H1 (cell line): ENCODE data around the gene MORC4. TPM values are rescaled to one million over a fixed set of nuclear protein-coding genes. Genes with fewer than 3 reads are reported as not detected.

Source experiments
- CTCF ChIA-PET: fragments of 300-600 bp; sonication (Branson Sonifier 250); formaldehyde crosslinking; loops from one replicate; lab custom pipeline; 2021; ENCODE audit not compliant: partially characterized antibody; lab: Charles Lee
- POLR2A ChIA-PET: fragments of 300-600 bp; sonication (Branson Sonifier 250); formaldehyde crosslinking; loops from one replicate; lab custom pipeline; 2021; ENCODE audit warnings: inconsistent platforms; ENCODE audit not compliant: partially characterized antibody; lab: Charles Lee
- DNase-seq, 2 experiments: peaks; one replicate each; pipeline versions ENCODE4 v3.0.0 to v3.0.0-alpha.2; 2010 to 2022; ENCODE audit warnings: low spot score in 2 of 2, low read depth in 1 of 2, mixed read lengths in 1 of 2
- FAIRE-seq: peaks from 2 replicates; lab custom pipeline; 2011; peaks lifted over from hg19 to GRCh38; lab: Jason Lieb, UNC
- H2AFZ ChIP-seq: 2 replicates; pipeline ENCODE4 v1.8.1; 2012; ENCODE audit warnings: low read length, inconsistent platforms
- H2AK5ac ChIP-seq: 2 replicates; pipeline ENCODE4 v1.6.1; 2013; ENCODE audit warnings: low read depth, low read length
- H2BK120ac ChIP-seq: replicated peaks from 2 replicates; pipeline ENCODE3; 2013; ENCODE audit warnings: low read depth, low read length, inconsistent platforms
- H2BK12ac ChIP-seq: 2 replicates; pipeline ENCODE4 v1.6.1; 2013; ENCODE audit warnings: low read depth, low read length
- H2BK15ac ChIP-seq: 2 replicates; pipeline ENCODE4 v1.6.1; 2013; ENCODE audit warnings: low read length
- H2BK20ac ChIP-seq: 2 replicates; pipeline ENCODE4 v1.6.1; 2013; ENCODE audit warnings: low read length
- H2BK5ac ChIP-seq: 2 replicates; pipeline ENCODE4 v1.6.1; 2013; ENCODE audit warnings: low read depth, low read length
- H3K14ac ChIP-seq: 2 replicates; pipeline ENCODE4 v1.6.1; 2013; ENCODE audit warnings: inconsistent platforms; ENCODE audit not compliant: insufficient read length
- H3K18ac ChIP-seq: 2 replicates; pipeline ENCODE4 v1.6.1; 2013; ENCODE audit warnings: low read length; ENCODE audit errors: extremely low read depth
- H3K23ac ChIP-seq: 2 replicates; pipeline ENCODE4 v1.6.1; 2013; ENCODE audit warnings: inconsistent platforms; ENCODE audit not compliant: insufficient read length
- H3K23me2 ChIP-seq: 2 replicates; pipeline ENCODE4 v1.6.1; 2013; ENCODE audit warnings: low read depth, low read length
- H3K27ac ChIP-seq: 2 replicates; pipeline ENCODE4 v1.6.1; 2011; ENCODE audit warnings: low read depth, low read length, inconsistent platforms
- H3K27me3 ChIP-seq, 4 experiments: replicated peaks in 1 of 4; 1 replicate in 1 of 4; 2 replicates in 3 of 4; pipeline versions ENCODE4 v1.6.1 to v1.8.1; 2011 to 2013; ENCODE audit warnings: low read length in 3 of 4, mild to moderate bottlenecking in 3 of 4, inconsistent platforms in 2 of 4, mixed read lengths in 2 of 4, moderate library complexity in 1 of 4; ENCODE audit not compliant: control insufficient read depth in 3 of 4, insufficient read depth in 3 of 4; ENCODE audit errors: extremely low read depth in 1 of 4
- H3K36me3 ChIP-seq, 4 experiments: 2 replicates each; pipeline versions ENCODE4 v1.6.1 to v1.8.1; 2011 to 2013; ENCODE audit warnings: mild to moderate bottlenecking in 4 of 4, low read length in 3 of 4, moderate library complexity in 2 of 4, control low read depth in 1 of 4, inconsistent platforms in 1 of 4; ENCODE audit not compliant: insufficient read depth in 4 of 4, control insufficient read depth in 2 of 4
- H3K4ac ChIP-seq: replicated peaks from 2 replicates; pipeline ENCODE3; 2013; ENCODE audit warnings: low read length, low read depth, mixed read lengths, inconsistent platforms; ENCODE audit not compliant: insufficient read length
- H3K4me1 ChIP-seq, 4 experiments: replicated peaks in 1 of 4; 1 replicate in 1 of 4; 2 replicates in 3 of 4; pipeline versions ENCODE4 v1.6.1 to v1.8.1; 2011 to 2013; ENCODE audit warnings: low read length in 3 of 4, inconsistent platforms in 2 of 4, mixed read lengths in 1 of 4; ENCODE audit not compliant: insufficient read depth in 4 of 4, control insufficient read depth in 3 of 4
- H3K4me2 ChIP-seq, 2 experiments: 2 replicates each; pipeline versions ENCODE4 v1.6.1 to v1.8.1; 2011 to 2013; ENCODE audit warnings: low read depth in 2 of 2, low read length in 2 of 2, control low read depth in 1 of 2, inconsistent platforms in 1 of 2, mild to moderate bottlenecking in 1 of 2; ENCODE audit not compliant: insufficient read depth in 1 of 2
- H3K4me3 ChIP-seq, 4 experiments: fragments of 200-600, 300-600 bp in 1 of 4; sonication (generic), shearing (Covaris generic), sonication (Bioruptor Twin) in 1 of 4; 2 replicates each; pipeline versions ENCODE4 v1.5.1 to v1.8.1; 2011 to 2016; ENCODE audit warnings: low read length in 4 of 4, low read depth in 3 of 4, control low read depth in 2 of 4, inconsistent platforms in 2 of 4, mild to moderate bottlenecking in 2 of 4, mixed read lengths in 1 of 4, moderate library complexity in 1 of 4; ENCODE audit not compliant: insufficient read depth in 2 of 4; ENCODE audit errors: extremely low read depth in 1 of 4
- H3K56ac ChIP-seq: replicated peaks from 2 replicates; pipeline ENCODE3; 2013; ENCODE audit warnings: low read depth, mild to moderate bottlenecking, mixed read lengths, low read length, inconsistent platforms; ENCODE audit not compliant: insufficient read length
- H3K79me1 ChIP-seq: 2 replicates; pipeline ENCODE4 v1.6.1; 2013; ENCODE audit warnings: low read depth, low read length, control low read depth
- H3K79me2 ChIP-seq, 2 experiments: 2 replicates each; pipeline versions ENCODE4 v1.6.1 to v1.8.1; 2012 to 2013; ENCODE audit warnings: low read length in 2 of 2, mild to moderate bottlenecking in 2 of 2, inconsistent platforms in 1 of 2; ENCODE audit not compliant: insufficient read depth in 2 of 2, control insufficient read depth in 1 of 2
- H3K9ac ChIP-seq, 4 experiments: replicated peaks in 1 of 4; 1 replicate in 1 of 4; 2 replicates in 3 of 4; pipeline versions ENCODE4 v1.6.1 to v1.8.1; 2011 to 2013; ENCODE audit warnings: low read depth in 3 of 4, low read length in 3 of 4, control low read depth in 2 of 4, mild to moderate bottlenecking in 2 of 4, moderate library complexity in 2 of 4, inconsistent platforms in 1 of 4; ENCODE audit errors: extremely low read depth in 1 of 4
- H3K9me3 ChIP-seq, 2 experiments: 2 replicates each; pipeline versions ENCODE4 v1.6.1 to v1.8.1; 2012 to 2013; ENCODE audit warnings: mild to moderate bottlenecking in 2 of 2, moderate library complexity in 2 of 2, control low read depth in 1 of 2, inconsistent platforms in 1 of 2, low read depth in 1 of 2, low read length in 1 of 2, mixed read lengths in 1 of 2; ENCODE audit not compliant: insufficient read depth in 2 of 2
- H4K20me1 ChIP-seq, 2 experiments: replicated peaks in 1 of 2; 2 replicates each; pipeline versions ENCODE3 to v1.8.1; 2011 to 2013; ENCODE audit warnings: inconsistent platforms in 2 of 2, low read length in 2 of 2, mild to moderate bottlenecking in 1 of 2; ENCODE audit not compliant: insufficient read depth in 2 of 2, control insufficient read depth in 1 of 2
- H4K5ac ChIP-seq: 2 replicates; pipeline ENCODE4 v1.6.1; 2013; ENCODE audit warnings: low read length, low read depth, mixed read lengths, inconsistent platforms; ENCODE audit not compliant: insufficient read length
- H4K8ac ChIP-seq: 2 replicates; pipeline ENCODE4 v1.8.0; 2013; ENCODE audit warnings: mild to moderate bottlenecking, moderate library complexity, low read length, inconsistent platforms; ENCODE audit not compliant: insufficient read depth; ENCODE audit errors: extremely low read depth
- H4K91ac ChIP-seq: replicated peaks from 2 replicates; pipeline ENCODE3; 2013; ENCODE audit warnings: low read length, mixed read lengths, inconsistent platforms; ENCODE audit not compliant: insufficient read length
- CTBP2 ChIP-seq: IDR thresholded peaks from 2 replicates; pipeline ENCODE4 v1.7.0; 2011; ENCODE audit warnings: borderline replicate concordance, mild to moderate bottlenecking, moderate library complexity, mixed read lengths, low read length; ENCODE audit not compliant: insufficient read depth, insufficient read length
- KDM4A ChIP-seq: IDR thresholded peaks from one replicate; pipeline ENCODE4 v1.7.1; 2012; ENCODE audit warnings: low read depth, mild to moderate bottlenecking, moderate library complexity, low read length, inconsistent platforms; ENCODE audit not compliant: severe bottlenecking
- MAFK ChIP-seq: IDR thresholded peaks from 2 replicates; pipeline ENCODE4 v1.6.1; 2012; ENCODE audit warnings: low read depth, mild to moderate bottlenecking, improper control_type of control experiment, low read length
- NANOG ChIP-seq: IDR thresholded peaks from 2 replicates; pipeline ENCODE4 v1.6.1; 2011; ENCODE audit warnings: low read length, low read depth, mild to moderate bottlenecking, inconsistent platforms; ENCODE audit not compliant: insufficient read depth, poor library complexity, severe bottlenecking
- NRF1 ChIP-seq: IDR thresholded peaks from 2 replicates; pipeline ENCODE4 v1.6.1; 2011; ENCODE audit warnings: mild to moderate bottlenecking, low read depth, low read length, improper control_type of control experiment
- RAD21 ChIP-seq, 2 experiments: IDR thresholded peaks in 1 of 2; conservative IDR thresholded peaks in 1 of 2; 2 replicates each; pipeline ENCODE4 v1.6.1; 2011; ENCODE audit warnings: low read depth in 2 of 2, low read length in 2 of 2, improper control_type of control experiment in 1 of 2, inconsistent platforms in 1 of 2, mild to moderate bottlenecking in 1 of 2, moderate library complexity in 1 of 2
- RNF2 ChIP-seq: fragments of 200-900, 300-1000 bp; sonication (generic); IDR thresholded peaks from 2 replicates; pipeline ENCODE4 v1.7.1; 2016; ENCODE audit warnings: borderline replicate concordance, low read depth, mild to moderate bottlenecking, antibody characterized with exemption, low read length; ENCODE audit not compliant: poor library complexity, severe bottlenecking; ENCODE audit errors: missing control alignments
- RXRA ChIP-seq: IDR thresholded peaks from 2 replicates; pipeline ENCODE4 v1.6.1; 2011; ENCODE audit warnings: low read depth, mild to moderate bottlenecking, low read length, moderate library complexity; ENCODE audit not compliant: insufficient read depth
- ZNF274 ChIP-seq: IDR thresholded peaks from 2 replicates; pipeline ENCODE4 v1.7.0; 2012; ENCODE audit warnings: low read length, borderline replicate concordance; ENCODE audit errors: extremely low read depth
- WGBS, 2 experiments: shearing (Covaris generic) in 1 of 2; methylation state at CpG; one replicate each; pipeline versions ENCODE4 v1.1.6 to v1.1.7; 2013 to 2015; ENCODE audit warnings: low lambda C conversion rate in 2 of 2, mixed read lengths in 2 of 2, inconsistent platforms in 1 of 2, low coverage in 1 of 2, missing lambda C conversion rate in 1 of 2; ENCODE audit not compliant: insufficient replicate concordance in 2 of 2, insufficient coverage in 1 of 2, insufficient read length in 1 of 2; ENCODE audit errors: extremely low coverage in 1 of 2, missing lambda C conversion rate in 1 of 2; 5-methylcytosine and 5-hydroxymethylcytosine counted together
- polyA plus RNA-seq, 7 experiments: library from polyadenylated mRNA; depleted of rRNA in 3 of 7; stranded (reverse) in 5 of 7; unstranded in 2 of 7; fragments of >200 nt in 5 of 7; fragments of 200-250 nt in 2 of 7; gene quantifications; 1 replicate in 5 of 7; 2 replicates in 1 of 7; 4 replicates in 1 of 7; pipeline versions ENCODE4 v1.2.1 to v1.2.3, GENCODE V29; 2011 to 2013; ENCODE audit warnings: missing spikeins in 2 of 7, mixed read lengths in 2 of 7
- total RNA-seq: library from RNA; stranded (reverse); fragmentation: NEBNext Ultra II Directional; extraction: Animal tissue kit (Norgen Biotek cat#: 25700); gene quantifications from 2 replicates; pipeline ENCODE4 v1.2.1, GENCODE V29; 2021
- TF ChIP-seq, protein P1 (sequence below), 3 experiments: IDR thresholded peaks; 1 replicate in 2 of 3; 2 replicates in 1 of 3; pipeline versions ENCODE4 v1.5.1 to v1.6.1; 2011; ENCODE audit warnings: low read length in 3 of 3, mild to moderate bottlenecking in 3 of 3, inconsistent platforms in 2 of 3, low read depth in 1 of 3, moderate library complexity in 1 of 3; ENCODE audit not compliant: insufficient read depth in 1 of 3; ENCODE audit errors: control extremely low read depth in 1 of 3

Gene MORC4
- total and polyA plus RNA-seq, 2 of the 8 experiments (the other 6 are each of a cell fraction or from before 2014, with no cell fraction given), result 1.4 to 2.5 TPM

DNA sequence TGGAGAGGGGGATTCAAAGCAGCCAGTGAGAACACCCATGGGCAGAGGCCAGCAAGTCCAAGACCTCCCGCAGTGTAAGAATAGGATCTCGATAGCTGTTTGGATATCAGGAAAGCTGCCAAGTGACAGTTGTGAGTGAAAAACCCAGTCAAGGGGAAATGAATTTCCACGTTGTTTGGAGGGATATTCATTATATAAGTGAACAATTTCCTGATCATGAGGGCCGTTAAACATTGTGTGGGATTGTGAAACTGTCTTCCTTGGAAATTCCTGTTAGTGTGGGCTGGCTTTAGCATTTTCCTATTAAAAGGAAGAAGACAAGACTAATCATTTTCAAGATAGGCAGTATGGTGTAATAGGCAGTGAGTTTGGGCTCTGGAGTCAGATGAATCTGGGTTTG lies 64.8 kb downstream of the MORC4 start:
- Histone ChIP-seq H3K23ac (no peak overlapping the region), H3K18ac (no peak overlapping the region), H2AFZ (no peak overlapping the region), H3K4me3 (no peak overlapping the region), H3K4me2 (no peak overlapping the region), H4K5ac (no peak overlapping the region), H3K27me3 (no peaks in the 10 kb centered on the region), H2BK12ac (no peak overlapping the region), H4K20me1 (no peaks in the 10 kb centered on the region), H3K36me3 (no peaks in the 10 kb centered on the region), H3K4me1 (no peaks in the 10 kb centered on the region), H3K4ac (no peak overlapping the region), H3K79me2 (no peaks in the 10 kb centered on the region), H3K9me3 (no peaks in the 10 kb centered on the region), H3K23me2 (no peaks in the 10 kb centered on the region), H4K91ac (no peak overlapping the region), H3K9ac (no peak overlapping the region), H2BK120ac (no peak overlapping the region), H4K8ac (no peak overlapping the region), H2BK5ac (no peak overlapping the region), H2BK20ac (no peak overlapping the region), H3K56ac (no peak overlapping the region), H3K27ac (no peak overlapping the region), H2AK5ac (no peak overlapping the region), H3K79me1 (no peaks in the 10 kb centered on the region), H2BK15ac (no peak overlapping the region), H3K14ac (no peak overlapping the region)
- DNase-seq (no peak), FAIRE-seq (no peak)
- POLR2A ChIA-PET, result interaction anchor here (0.6 kb wide), 1 partner anchor 12 kb away, joined by 3 read pairs; no protein-coding TSS in a partner anchor
- 93% methylated on average over 4 of the region's 4 CpGs; no CpG with 5 or more reads in 1 of the 2 experiments for WGBS, 2 experiments
- CTCF ChIA-PET, result no interaction called here
- TF ChIP-seq MAFK (no peak), NANOG (no peak), RNF2 (no peak), RXRA (no peak), RAD21 (IDR thresholded peaks at IDR 0.05 in 1 of 2, conservative IDR thresholded peaks at IDR 0.05 in 1 of 2; ENCODE audit: low read depth in 2 of 2, low read length in 2 of 2) (no peak), NRF1 (no peak), CTBP2 (no peak), KDM4A (no peak), ZNF274 (no peak)
- TF ChIP-seq, protein P1, sequence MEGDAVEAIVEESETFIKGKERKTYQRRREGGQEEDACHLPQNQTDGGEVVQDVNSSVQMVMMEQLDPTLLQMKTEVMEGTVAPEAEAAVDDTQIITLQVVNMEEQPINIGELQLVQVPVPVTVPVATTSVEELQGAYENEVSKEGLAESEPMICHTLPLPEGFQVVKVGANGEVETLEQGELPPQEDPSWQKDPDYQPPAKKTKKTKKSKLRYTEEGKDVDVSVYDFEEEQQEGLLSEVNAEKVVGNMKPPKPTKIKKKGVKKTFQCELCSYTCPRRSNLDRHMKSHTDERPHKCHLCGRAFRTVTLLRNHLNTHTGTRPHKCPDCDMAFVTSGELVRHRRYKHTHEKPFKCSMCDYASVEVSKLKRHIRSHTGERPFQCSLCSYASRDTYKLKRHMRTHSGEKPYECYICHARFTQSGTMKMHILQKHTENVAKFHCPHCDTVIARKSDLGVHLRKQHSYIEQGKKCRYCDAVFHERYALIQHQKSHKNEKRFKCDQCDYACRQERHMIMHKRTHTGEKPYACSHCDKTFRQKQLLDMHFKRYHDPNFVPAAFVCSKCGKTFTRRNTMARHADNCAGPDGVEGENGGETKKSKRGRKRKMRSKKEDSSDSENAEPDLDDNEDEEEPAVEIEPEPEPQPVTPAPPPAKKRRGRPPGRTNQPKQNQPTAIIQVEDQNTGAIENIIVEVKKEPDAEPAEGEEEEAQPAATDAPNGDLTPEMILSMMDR (IDR thresholded peaks at IDR 0.05; ENCODE audit: control extremely low read depth in 1 of 3, insufficient read depth in 1 of 3, low read depth in 1 of 3, low read length in 3 of 3), result no peak
